ENCODE results near the gene TP53AIP1.

TP53AIP1 gene

GRCh38 chr11:128890543-128891368 lies 51.9 kb downstream of the TP53AIP1 start, which contains the start of gene KCNJ5:
KCNJ5 (plus strand) TSS chr11:128891356; CDS start chr11:128911274, 19,918 bp downstream.
- no peak for DNase-seq (ENCODE audit: low read depth in 2 of 2)

- DNase-seq (ENCODE audit: low read depth in 2 of 2), result no peak
These were observed 52.5 kb downstream of the TP53AIP1 start for GRCh38 chr11:128890216-128890542.

GRCh38 chr11:128889657-128890213 lies 52.9 kb downstream of the TP53AIP1 start:
- no peak for DNase-seq (ENCODE audit: low read depth in 2 of 2)

- no peak for DNase-seq (ENCODE audit: low read depth in 2 of 2)
These were observed 54.4 kb downstream of the TP53AIP1 start for GRCh38 chr11:128888034-128888985.

- no peak for DNase-seq (ENCODE audit: low read depth in 2 of 2)
These were observed 56.1 kb downstream of the TP53AIP1 start for GRCh38 chr11:128886406-128887124.

Measured in stimulated activated CD4-positive, alpha-beta T cell treated with anti-CD3 and anti-CD28 coated beads, Interleukin-1b, Interleukin-23, amount 100 ng/mL, for 1 hour (primary cell).